H1 (cell line): ENCODE measurements around the gene ANK3.

Source experiments
- BACH1 ChIP-seq: IDR thresholded peaks from 2 replicates; pipeline ENCODE4 v1.6.1; 2012; ENCODE audit warnings: low read length, improper control_type of control experiment
- RNF2 ChIP-seq: fragments of 200-900, 300-1000 bp; sonication (generic); IDR thresholded peaks from 2 replicates; pipeline ENCODE4 v1.7.1; 2016; ENCODE audit warnings: borderline replicate concordance, low read depth, mild to moderate bottlenecking, antibody characterized with exemption, low read length; ENCODE audit not compliant: poor library complexity, severe bottlenecking; ENCODE audit errors: missing control alignments
- TF ChIP-seq, protein P1 (sequence below), 3 experiments: IDR thresholded peaks; 1 replicate in 2 of 3; 2 replicates in 1 of 3; pipeline versions ENCODE4 v1.5.1 to v1.6.1; 2011; ENCODE audit warnings: low read length in 3 of 3, mild to moderate bottlenecking in 3 of 3, inconsistent platforms in 2 of 3, low read depth in 1 of 3, moderate library complexity in 1 of 3; ENCODE audit not compliant: insufficient read depth in 1 of 3; ENCODE audit errors: control extremely low read depth in 1 of 3

DNA sequence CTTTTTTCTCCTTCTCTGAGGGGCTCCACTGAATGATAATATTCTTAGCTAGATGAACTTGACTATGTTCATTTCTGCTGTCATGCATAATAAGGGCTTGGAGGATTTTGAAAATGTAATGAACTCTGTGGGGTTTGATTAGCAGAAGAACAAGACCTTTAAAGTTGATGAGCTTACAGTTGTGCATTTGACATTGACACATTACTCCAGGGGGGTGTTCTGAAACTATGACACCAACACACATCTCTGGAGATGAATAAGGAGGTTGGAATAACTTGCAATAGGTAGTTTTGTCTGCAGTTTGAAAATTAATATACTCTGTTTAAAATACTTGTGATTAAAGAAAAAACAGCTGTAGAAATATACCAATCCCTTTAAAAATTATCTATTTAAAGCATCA lies 80.3 kb downstream of the ANK3 start:
- no peak for TF ChIP-seq RNF2
- TF ChIP-seq, protein P1, sequence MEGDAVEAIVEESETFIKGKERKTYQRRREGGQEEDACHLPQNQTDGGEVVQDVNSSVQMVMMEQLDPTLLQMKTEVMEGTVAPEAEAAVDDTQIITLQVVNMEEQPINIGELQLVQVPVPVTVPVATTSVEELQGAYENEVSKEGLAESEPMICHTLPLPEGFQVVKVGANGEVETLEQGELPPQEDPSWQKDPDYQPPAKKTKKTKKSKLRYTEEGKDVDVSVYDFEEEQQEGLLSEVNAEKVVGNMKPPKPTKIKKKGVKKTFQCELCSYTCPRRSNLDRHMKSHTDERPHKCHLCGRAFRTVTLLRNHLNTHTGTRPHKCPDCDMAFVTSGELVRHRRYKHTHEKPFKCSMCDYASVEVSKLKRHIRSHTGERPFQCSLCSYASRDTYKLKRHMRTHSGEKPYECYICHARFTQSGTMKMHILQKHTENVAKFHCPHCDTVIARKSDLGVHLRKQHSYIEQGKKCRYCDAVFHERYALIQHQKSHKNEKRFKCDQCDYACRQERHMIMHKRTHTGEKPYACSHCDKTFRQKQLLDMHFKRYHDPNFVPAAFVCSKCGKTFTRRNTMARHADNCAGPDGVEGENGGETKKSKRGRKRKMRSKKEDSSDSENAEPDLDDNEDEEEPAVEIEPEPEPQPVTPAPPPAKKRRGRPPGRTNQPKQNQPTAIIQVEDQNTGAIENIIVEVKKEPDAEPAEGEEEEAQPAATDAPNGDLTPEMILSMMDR (IDR thresholded peaks at IDR 0.05; ENCODE audit: control extremely low read depth in 1 of 3, insufficient read depth in 1 of 3, low read depth in 1 of 3, low read length in 3 of 3), result no peak
- no peak for TF ChIP-seq BACH1
